Mesodermal cell (in vitro differentiated cells): Measurements from ENCODE around the gene ADAP1.

Experiments
- H3K27ac ChIP-seq: 2 replicates; pipeline ENCODE4 v1.7.0; 2013; ENCODE audit warnings: mild to moderate bottlenecking, low read depth, low read length, moderate library complexity; ENCODE audit not compliant: severe bottlenecking
- H3K36me3 ChIP-seq: 2 replicates; pipeline ENCODE4 v1.7.1; 2013; ENCODE audit warnings: mild to moderate bottlenecking, low read length, moderate library complexity; ENCODE audit not compliant: control insufficient read depth, insufficient read depth
- H3K4me1 ChIP-seq: one replicate; pipeline ENCODE4 v1.7.1; 2013; ENCODE audit warnings: mild to moderate bottlenecking, low read length; ENCODE audit not compliant: insufficient read depth, control insufficient read depth, poor library complexity, severe bottlenecking
- H3K4me3 ChIP-seq: 2 replicates; pipeline ENCODE4 v1.7.0; 2013; ENCODE audit warnings: low read length, control low read depth, mild to moderate bottlenecking; ENCODE audit not compliant: insufficient read depth, poor library complexity, severe bottlenecking; ENCODE audit errors: extremely low read depth
- H3K9me3 ChIP-seq: 2 replicates; pipeline ENCODE4 v1.7.1; 2013; ENCODE audit warnings: mild to moderate bottlenecking, low read length, moderate library complexity; ENCODE audit not compliant: control insufficient read depth
- WGBS, 2 experiments: methylation state at CpG; one replicate each; pipeline ENCODE4 v1.1.5; 2013; ENCODE audit warnings: missing lambda C conversion rate in 2 of 2; ENCODE audit not compliant: insufficient coverage in 2 of 2; 5-methylcytosine and 5-hydroxymethylcytosine counted together

Gene ADAP1

DNA sequence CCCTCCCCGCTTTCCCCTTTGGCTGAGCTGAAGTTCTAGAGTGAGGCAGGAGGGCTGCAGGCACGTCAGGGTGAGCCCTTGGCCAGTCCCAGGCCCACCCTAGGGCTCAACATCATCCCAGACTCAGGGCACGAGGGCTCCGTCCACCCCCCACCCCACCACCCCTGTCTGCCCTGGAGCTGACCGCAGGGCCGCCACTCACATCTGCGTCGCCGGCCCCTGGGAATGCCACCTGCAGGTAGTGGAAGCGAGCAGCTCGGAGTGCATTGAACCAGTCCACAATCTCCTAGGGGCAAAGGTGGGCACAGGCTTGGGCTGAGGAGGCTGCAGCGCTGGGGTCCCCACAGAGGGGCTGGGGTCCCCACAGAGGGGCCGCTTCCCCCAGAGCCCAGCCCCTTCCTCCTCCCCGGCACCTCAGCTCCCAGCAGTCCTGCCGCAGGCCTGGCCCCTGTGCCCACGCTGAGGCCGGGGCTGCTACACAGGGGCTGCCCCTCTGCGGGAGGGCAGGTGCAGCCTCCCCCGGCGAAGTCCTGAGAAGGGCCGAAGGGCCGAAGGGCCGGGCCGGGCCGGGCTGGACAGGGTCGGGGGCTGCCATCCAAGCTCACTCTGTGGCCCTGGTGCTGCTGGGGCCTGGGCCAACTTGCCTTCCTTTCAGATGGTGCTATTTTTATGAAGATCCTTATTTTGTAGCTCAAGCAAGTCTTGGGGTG lies 54.0 kb downstream of the ADAP1 start:
- 84 to 86% methylated on average over 17 to 26 of the region's 26 CpGs for WGBS, 2 experiments
- H3K4me3 ChIP-seq, result no peak overlapping the region

DNA sequence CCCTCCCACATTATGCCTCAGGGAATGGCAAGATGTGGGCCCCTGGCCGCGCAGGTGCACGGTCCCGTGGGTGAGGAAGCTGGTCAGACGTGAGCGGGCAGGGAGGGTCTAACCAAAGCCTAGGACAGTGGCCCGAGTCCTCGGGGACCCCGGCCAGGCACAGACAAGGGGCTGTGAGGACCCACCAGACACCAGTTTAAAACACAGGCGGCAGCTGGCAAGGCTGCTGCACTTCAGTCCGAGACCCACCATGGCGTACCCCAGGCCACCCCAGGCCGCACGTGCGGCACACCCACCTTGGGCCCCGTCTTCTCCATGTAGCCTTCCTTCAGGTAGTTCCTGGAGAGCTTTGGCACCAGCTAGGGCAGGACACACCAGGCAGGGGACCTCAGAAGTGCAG lies 54.7 kb downstream of the ADAP1 start:
- Histone ChIP-seq H3K4me1 (peaks cover 5% of the 10 kb centered on the region), H3K36me3 (peaks cover 23% of the 10 kb centered on the region), H3K9me3 (no peaks in the 10 kb centered on the region), H3K4me3 (no peak overlapping the region), H3K27ac (no peak overlapping the region)
- WGBS, 2 experiments, result 95 to 97% methylated on average over 15 to 16 of the region's 16 CpGs

More for the DNA sequence above, 54.0 kb downstream of the ADAP1 start:
- Histone ChIP-seq H3K9me3 (no peaks in the 10 kb centered on the region), H3K4me1 (peaks cover 7% of the 10 kb centered on the region), H3K36me3 (peaks cover 17% of the 10 kb centered on the region), H3K27ac (no peak overlapping the region)

DNA sequence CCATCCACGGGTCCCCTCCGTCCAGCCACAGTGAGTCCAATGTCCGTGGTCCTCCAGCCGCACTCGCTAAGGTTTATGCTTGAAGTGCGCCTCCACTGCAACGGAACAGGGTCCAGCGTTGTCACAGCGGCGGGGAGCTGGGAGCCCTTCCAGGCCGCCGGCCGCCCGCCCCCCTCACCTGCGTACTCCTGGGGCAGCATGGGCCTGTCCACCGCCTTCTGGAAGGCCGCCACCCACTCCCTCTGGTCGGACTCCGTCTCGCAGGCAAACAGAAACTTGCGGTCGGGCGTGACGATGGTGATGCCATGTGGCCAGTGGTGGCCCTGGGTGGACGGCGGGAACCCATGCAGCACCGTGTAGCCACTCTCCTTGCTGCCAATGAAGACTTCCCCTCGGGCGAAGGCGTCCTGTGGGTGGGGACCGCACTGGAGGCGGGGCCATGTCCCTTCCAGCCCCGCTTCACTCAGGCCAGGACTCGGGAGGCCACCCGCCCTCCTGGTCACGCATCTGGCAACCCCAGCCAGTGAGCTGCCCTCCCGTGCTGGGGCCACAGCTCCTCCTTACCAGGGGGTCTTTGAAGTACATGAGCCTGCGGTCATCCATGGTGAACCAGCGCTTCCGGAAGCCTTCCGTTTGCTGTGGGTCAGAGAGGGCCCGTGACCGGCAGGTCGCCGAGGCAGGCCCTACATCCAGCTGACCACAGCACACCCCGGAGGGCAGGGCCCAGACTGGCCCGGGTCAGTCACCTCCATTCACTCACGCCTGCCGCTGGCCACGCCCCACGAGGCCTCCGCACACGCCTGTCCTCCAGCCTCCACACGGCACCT lies 55.4 kb downstream of the ADAP1 start:
- Histone ChIP-seq H3K4me1 (no peaks in the 10 kb centered on the region), H3K27ac (no peak overlapping the region), H3K9me3 (no peaks in the 10 kb centered on the region), H3K36me3 (peaks cover 30% of the 10 kb centered on the region), H3K4me3 (no peak overlapping the region)
- WGBS, 2 experiments, result 91% methylated on average over 47 to 54 of the region's 54 CpGs

DNA sequence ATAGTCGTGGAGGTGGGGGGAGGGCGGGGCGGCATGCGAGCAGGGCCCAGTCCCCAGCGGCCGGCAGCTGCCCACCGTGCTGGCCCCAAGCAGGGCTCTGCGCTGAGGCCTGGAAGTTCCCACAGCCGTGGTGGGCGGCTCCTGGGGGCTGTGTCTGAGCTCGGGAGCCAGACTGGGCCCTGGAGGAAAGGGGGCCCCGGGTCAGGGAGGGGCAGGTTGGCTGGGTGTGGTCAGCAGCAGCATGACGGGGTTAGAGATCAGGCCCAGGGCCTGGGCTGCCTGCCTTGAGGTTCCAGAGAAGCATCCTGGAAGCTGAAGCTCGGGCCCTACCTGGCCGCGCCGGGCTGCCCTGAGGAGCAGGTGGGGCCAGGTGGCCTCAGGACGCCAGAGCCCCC lies 56.0 kb downstream of the ADAP1 start:
- Histone ChIP-seq H3K36me3 (peaks cover 36% of the 10 kb centered on the region), H3K4me3 (no peak overlapping the region), H3K27ac (no peak overlapping the region), H3K9me3 (no peaks in the 10 kb centered on the region), H3K4me1 (no peaks in the 10 kb centered on the region)
- WGBS, 2 experiments, result 89 to 93% methylated on average over 10 to 18 of the region's 18 CpGs

DNA sequence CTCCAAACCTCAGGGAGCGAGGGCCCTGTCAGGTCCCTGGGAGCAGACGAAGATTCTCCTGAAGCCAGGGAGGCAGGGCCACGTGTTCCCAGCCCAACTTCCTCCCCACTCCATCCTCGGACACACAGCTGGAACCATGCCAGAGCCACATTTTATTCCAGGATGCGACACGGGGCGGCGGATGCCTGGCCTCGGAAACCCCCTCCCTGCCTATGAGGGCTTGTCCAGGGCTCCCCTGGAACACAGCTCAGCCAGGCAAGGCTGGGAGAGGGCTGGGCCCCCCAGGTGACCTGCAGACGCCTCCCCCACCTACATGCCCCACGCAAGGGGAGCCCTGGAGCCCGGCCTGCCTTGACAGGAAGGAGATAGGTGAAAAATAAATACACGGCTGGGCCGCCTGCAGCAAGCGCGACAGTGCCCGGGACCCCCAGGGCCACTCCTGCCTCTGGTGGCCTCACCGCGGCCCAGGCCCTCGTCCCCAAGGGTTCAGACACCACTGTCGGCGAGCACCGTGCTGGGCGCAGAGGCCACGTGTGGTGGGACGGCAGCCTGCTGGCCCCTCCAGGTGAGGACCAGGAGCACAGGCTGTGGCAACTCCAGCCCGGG lies 56.6 kb downstream of the ADAP1 start:
- no peak overlapping the region for H3K27ac ChIP-seq
- WGBS, 2 experiments, result 91 to 95% methylated on average over 19 to 24 of the region's 27 CpGs
- peaks cover 42% of the 10 kb centered on the region for H3K36me3 ChIP-seq
- no peaks in the 10 kb centered on the region for H3K4me1 ChIP-seq
- no peak overlapping the region for H3K4me3 ChIP-seq
- H3K9me3 ChIP-seq, result no peaks in the 10 kb centered on the region

DNA sequence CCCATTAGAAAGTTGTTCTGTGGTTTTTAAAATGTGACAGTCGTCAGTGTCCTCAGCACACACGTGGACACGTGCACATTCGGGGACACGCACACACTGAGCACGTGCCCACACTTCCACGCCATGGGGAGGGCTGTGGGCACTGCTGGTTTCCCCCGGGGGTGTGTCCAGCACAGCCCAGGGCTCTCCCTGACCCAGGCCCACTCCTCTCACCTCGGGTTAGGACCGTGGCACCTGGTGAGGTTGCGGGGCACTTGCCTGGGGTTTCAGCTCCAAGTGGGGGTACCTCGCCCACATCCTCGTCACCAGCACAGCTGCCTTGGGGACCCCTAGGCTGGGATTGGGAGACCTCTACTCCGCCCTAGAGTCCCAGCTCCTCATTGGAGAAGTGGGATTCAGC lies 57.4 kb downstream of the ADAP1 start:
- peaks cover 49% of the 10 kb centered on the region for H3K36me3 ChIP-seq
- no peaks in the 10 kb centered on the region for H3K4me1 ChIP-seq
- H3K9me3 ChIP-seq, result no peaks in the 10 kb centered on the region
- H3K27ac ChIP-seq, result no peak overlapping the region
- H3K4me3 ChIP-seq, result no peak overlapping the region
- WGBS, 2 experiments, result 95 to 97% methylated on average over 12 of the region's 14 CpGs

DNA sequence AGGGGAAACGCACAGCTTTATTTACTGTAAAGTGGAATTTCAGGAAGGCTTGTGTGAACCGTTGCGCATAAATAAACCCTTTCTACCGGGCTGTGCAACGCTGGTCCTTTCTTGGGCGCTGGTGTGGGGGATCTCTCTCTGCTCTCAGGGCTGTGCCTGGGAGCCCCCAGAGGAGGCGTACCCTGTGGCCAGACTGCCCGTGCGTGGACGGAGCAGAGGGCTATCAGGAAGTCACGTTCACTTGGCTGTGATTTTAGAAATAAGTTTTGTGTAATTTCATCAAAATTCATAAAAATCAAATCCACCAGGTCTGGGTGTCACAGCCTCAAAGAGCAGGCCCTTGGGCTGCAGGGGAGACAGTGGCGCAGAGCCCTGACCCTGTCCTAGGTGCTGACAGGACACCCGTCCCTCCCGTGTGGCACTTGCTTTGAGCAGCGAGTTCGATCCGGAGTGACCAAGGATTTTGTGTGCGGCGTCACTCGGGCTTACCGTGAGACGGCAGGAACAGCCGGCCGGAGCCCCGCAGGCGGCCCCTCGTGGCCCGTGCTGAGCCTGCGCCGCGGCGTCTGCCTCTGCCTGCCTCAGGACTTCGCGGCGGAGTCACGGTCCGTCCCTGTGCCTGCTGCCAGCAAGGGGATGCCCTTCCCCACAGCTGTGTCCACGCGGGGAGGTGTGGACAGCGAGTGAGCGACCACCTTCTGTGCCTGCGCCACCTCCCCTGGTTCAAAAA lies 58.0 kb downstream of the ADAP1 start:
- 95 to 96% methylated on average over 22 to 31 of the region's 42 CpGs for WGBS, 2 experiments
- no peaks in the 10 kb centered on the region for H3K4me1 ChIP-seq

DNA sequence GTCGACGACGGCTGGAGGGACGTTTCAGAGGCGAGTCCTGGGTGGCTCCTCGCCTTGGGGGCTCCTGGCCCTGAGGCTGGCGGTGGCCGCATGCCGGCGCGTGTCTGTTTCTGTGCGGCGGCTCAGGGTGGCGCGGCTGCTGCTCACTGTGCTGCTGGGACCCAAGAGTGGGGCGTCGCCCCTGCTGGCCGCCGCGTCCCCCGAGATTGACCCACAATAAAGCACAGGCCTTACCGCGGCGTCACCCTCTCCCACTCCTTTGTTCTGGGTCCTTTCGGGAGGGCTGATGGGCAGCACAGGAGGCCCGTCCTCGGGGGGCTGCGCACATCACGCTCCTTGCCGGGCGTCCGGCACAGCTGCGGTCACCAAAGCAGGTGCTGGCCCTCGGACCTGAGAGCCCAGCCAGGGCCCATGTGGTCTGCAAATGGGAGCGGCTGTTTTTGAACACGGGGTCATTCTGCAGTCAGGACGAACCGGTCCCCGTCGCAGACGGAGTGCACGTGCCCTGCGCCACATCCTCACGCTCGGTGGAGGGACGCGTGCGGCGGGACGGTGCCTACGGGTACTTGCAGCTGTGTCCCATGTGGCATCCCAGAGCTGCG lies 58.9 kb downstream of the ADAP1 start:
- Histone ChIP-seq H3K9me3 (no peaks in the 10 kb centered on the region), H3K4me3 (no peak overlapping the region), H3K4me1 (no peaks in the 10 kb centered on the region), H3K27ac (no peak overlapping the region), H3K36me3 (peaks cover 59% of the 10 kb centered on the region)
- WGBS, 2 experiments, result 95 to 98% methylated on average over 43 to 46 of the region's 52 CpGs

More for the DNA sequence above, 58.0 kb downstream of the ADAP1 start:
- H3K36me3 ChIP-seq, result peaks cover 55% of the 10 kb centered on the region
- H3K9me3 ChIP-seq, result no peaks in the 10 kb centered on the region
- no peak overlapping the region for H3K27ac ChIP-seq
- H3K4me3 ChIP-seq, result no peak overlapping the region

DNA sequence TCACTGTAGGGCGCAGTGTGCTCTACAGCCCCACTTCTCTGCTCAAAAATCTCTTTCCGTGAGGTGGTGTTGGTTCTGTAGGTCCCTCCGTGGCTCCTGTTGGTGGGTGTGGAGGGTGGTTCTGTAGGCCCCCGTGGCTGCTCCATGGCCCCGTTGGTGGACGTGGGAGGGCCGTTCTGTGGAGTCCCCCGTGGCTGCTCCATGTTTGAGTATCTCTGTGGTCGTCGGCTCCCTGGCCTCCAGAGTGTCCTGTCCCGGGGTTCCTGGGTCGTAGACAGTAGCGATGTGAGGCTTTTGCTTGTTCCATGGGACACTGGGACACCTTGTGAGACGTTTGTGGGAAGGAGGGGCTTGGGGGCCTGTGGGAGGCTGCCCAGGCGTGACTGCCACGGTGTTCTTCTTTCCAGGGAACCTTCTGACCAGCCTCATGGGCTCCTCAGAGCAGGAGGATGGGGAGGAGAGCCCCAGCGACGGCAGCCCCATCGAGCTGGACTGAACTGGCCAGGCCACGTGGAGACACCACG lies 59.5 kb downstream of the ADAP1 start:
- Histone ChIP-seq H3K4me1 (no peaks in the 10 kb centered on the region), H3K27ac (no peak overlapping the region), H3K4me3 (no peak overlapping the region), H3K9me3 (no peaks in the 10 kb centered on the region), H3K36me3 (peaks cover 59% of the 10 kb centered on the region)
- WGBS, 2 experiments, result 96% methylated on average over 18 to 19 of the region's 21 CpGs
